ENCODE measurements around the gene C19orf47.

Gene C19orf47

GRCh38 chr19:40360708-40361241, 12.6 kb upstream of the C19orf47 start:
- no peaks in the 10 kb centered on the region for H3K79me1 ChIP-seq (ENCODE audit: low read length)
- no peaks in the 10 kb centered on the region for H3K4me1 ChIP-seq (ENCODE audit: control insufficient read depth, low read depth, low read length)
- H3K9ac ChIP-seq (ENCODE audit: low read length): no peak overlapping the region
- H2BK120ac ChIP-seq (ENCODE audit: low read depth, low read length): no peak overlapping the region
- H2BK15ac ChIP-seq (replicated peaks; ENCODE audit: low read depth): no peak overlapping the region
- H3K23ac ChIP-seq (ENCODE audit: low read length): no peak overlapping the region
- H3K27ac ChIP-seq (ENCODE audit: low read depth, low read length): no peak overlapping the region
- WGBS (ENCODE audit: extremely low coverage, insufficient coverage, low lambda C conversion rate): no CpG with 5 or more reads among the region's 12 CpGs
- H3K4me2 ChIP-seq (ENCODE audit: low read length): no peak overlapping the region
- H4K5ac ChIP-seq (ENCODE audit: low read length): no peak overlapping the region
- no peak overlapping the region for H2AK5ac ChIP-seq (ENCODE audit: low read length)
- H2BK5ac ChIP-seq (ENCODE audit: low read length): no peak overlapping the region
- H3K36me3 ChIP-seq (ENCODE audit: control insufficient read depth, insufficient read depth, low read length): no peaks in the 10 kb centered on the region
- no peaks in the 10 kb centered on the region for H3K27me3 ChIP-seq (ENCODE audit: insufficient read depth, low read length, poor library complexity)
- no peak overlapping the region for H3K56ac ChIP-seq (ENCODE audit: low read length)
- no peak overlapping the region for H3K4ac ChIP-seq (ENCODE audit: low read depth, low read length)
- H3K18ac ChIP-seq (ENCODE audit: low read length): no peak overlapping the region
- no peaks in the 10 kb centered on the region for H3K79me2 ChIP-seq (ENCODE audit: control insufficient read depth, insufficient read depth, low read length)
- no peak overlapping the region for H4K8ac ChIP-seq (ENCODE audit: low read depth, low read length)
- H3K4me3 ChIP-seq (ENCODE audit: low read length): no peak overlapping the region
- peak; percentile 59 for DNase-seq

DNA sequence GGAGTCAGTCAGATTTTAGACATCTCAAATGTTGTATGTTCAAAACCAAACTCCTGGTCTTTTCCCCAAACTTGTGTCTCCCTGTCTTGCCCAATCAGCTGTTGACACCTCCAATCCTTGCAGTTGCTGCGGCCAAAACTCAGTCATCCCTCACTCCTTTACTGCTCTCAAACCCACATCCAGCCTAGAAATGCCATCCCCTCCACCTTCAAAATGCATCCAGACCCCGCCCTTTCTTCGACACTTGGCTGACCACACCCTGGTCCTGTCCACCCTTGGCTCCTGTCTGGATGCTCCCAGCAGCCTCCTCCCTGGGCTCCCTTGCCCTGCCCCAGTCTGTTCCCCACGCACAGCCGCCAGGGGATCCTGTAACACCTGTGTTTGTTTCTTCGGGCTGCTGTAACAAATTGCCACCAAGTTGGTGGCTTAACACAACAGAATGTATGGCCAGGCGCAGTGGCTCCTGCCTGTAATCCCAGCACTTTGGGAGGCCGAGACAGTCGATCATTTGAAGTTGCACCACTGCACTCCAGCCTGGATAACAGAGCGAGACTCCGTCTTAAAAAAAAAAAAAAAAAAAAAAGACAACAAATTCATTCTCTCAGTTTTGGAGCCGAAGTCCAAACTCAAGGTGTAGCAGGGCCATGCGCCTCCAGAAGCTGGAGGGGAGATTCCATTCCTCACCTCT, 12.0 kb upstream of the C19orf47 start:
- no CpG with 5 or more reads among the region's 13 CpGs for WGBS (ENCODE audit: extremely low coverage, insufficient coverage, low lambda C conversion rate)
- no peak for DNase-seq
- H3K27me3 ChIP-seq (ENCODE audit: insufficient read depth, low read length, poor library complexity): no peaks in the 10 kb centered on the region

DNA sequence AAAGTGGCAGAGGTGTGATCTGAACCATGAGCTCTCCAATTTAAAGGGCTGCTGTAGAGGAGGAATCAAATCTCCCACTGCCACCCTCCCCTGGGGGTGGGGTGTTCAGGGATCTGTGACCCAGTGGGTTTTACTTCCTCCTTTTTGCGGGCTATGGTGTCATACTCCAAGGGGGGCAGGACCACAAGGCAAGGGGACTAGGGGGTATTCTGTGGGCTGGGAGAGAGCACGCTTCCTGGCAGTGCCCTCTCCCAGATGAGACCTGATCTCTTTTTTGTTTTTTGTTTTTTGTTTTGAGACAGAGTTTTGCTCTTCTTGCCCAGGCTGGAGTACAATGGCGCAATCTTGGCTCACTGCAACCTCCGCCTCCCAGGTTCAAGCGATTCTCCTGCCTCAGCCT, 10.6 kb upstream of the C19orf47 start:
- no peak for DNase-seq
- whole genome bisulfite sequencing (ENCODE audit: extremely low coverage, insufficient coverage, low lambda C conversion rate): no CpG with 5 or more reads among the region's 5 CpGs
- H3K4me3 ChIP-seq (ENCODE audit: low read length): no peak overlapping the region
- H2AK5ac ChIP-seq (ENCODE audit: low read length): no peak overlapping the region
- H4K5ac ChIP-seq (ENCODE audit: low read length): no peak overlapping the region
- H3K23ac ChIP-seq (ENCODE audit: low read length): no peak overlapping the region
- no peak overlapping the region for H2BK5ac ChIP-seq (ENCODE audit: low read length)
- H2BK15ac ChIP-seq (replicated peaks; ENCODE audit: low read depth): no peak overlapping the region
- H3K27me3 ChIP-seq (ENCODE audit: insufficient read depth, low read length, poor library complexity): no peaks in the 10 kb centered on the region
- no peak overlapping the region for H3K27ac ChIP-seq (ENCODE audit: low read depth, low read length)
- H3K56ac ChIP-seq (ENCODE audit: low read length): no peak overlapping the region
- no peaks in the 10 kb centered on the region for H3K79me2 ChIP-seq (ENCODE audit: control insufficient read depth, insufficient read depth, low read length)
- H3K4me1 ChIP-seq (ENCODE audit: control insufficient read depth, low read depth, low read length): no peaks in the 10 kb centered on the region
- H3K36me3 ChIP-seq (ENCODE audit: control insufficient read depth, insufficient read depth, low read length): no peaks in the 10 kb centered on the region
- H4K8ac ChIP-seq (ENCODE audit: low read depth, low read length): no peak overlapping the region
- H3K18ac ChIP-seq (ENCODE audit: low read length): no peak overlapping the region
- no peak overlapping the region for H3K4ac ChIP-seq (ENCODE audit: low read depth, low read length)
- H3K4me2 ChIP-seq (ENCODE audit: low read length): no peak overlapping the region
- H2BK120ac ChIP-seq (ENCODE audit: low read depth, low read length): no peak overlapping the region
- H3K9ac ChIP-seq (ENCODE audit: low read length): no peak overlapping the region
- H3K79me1 ChIP-seq (ENCODE audit: low read length): no peaks in the 10 kb centered on the region

More for the DNA sequence above, 12.0 kb upstream of the C19orf47 start:
- Histone ChIP-seq H3K79me1 (ENCODE audit: low read length) (no peaks in the 10 kb centered on the region), H3K36me3 (ENCODE audit: control insufficient read depth, insufficient read depth, low read length) (no peaks in the 10 kb centered on the region), H3K79me2 (ENCODE audit: control insufficient read depth, insufficient read depth, low read length) (no peaks in the 10 kb centered on the region), H3K4ac (ENCODE audit: low read depth, low read length) (no peak overlapping the region), H4K5ac (ENCODE audit: low read length) (no peak overlapping the region), H4K8ac (ENCODE audit: low read depth, low read length) (no peak overlapping the region), H3K23ac (ENCODE audit: low read length) (no peak overlapping the region), H3K4me3 (ENCODE audit: low read length) (no peak overlapping the region), H3K56ac (ENCODE audit: low read length) (no peak overlapping the region), H2BK5ac (ENCODE audit: low read length) (no peak overlapping the region), H3K4me2 (ENCODE audit: low read length) (no peak overlapping the region), H2AK5ac (ENCODE audit: low read length) (no peak overlapping the region), H3K4me1 (ENCODE audit: control insufficient read depth, low read depth, low read length) (no peaks in the 10 kb centered on the region), H3K27ac (ENCODE audit: low read depth, low read length) (no peak overlapping the region), H2BK15ac (replicated peaks; ENCODE audit: low read depth) (no peak overlapping the region), H3K18ac (ENCODE audit: low read length) (no peak overlapping the region), H3K9ac (ENCODE audit: low read length) (no peak overlapping the region), H2BK120ac (ENCODE audit: low read depth, low read length) (no peak overlapping the region)

- no CpG with 5 or more reads among the region's 3 CpGs for WGBS (ENCODE audit: extremely low coverage, insufficient coverage, low lambda C conversion rate)
- Histone ChIP-seq H3K79me1 (ENCODE audit: low read length) (no peaks in the 10 kb centered on the region), H3K4me1 (ENCODE audit: control insufficient read depth, low read depth, low read length) (no peaks in the 10 kb centered on the region), H3K23ac (ENCODE audit: low read length) (no peak overlapping the region), H3K9ac (ENCODE audit: low read length) (no peak overlapping the region), H3K27ac (ENCODE audit: low read depth, low read length) (no peak overlapping the region), H3K4me3 (ENCODE audit: low read length) (no peak overlapping the region), H2BK120ac (ENCODE audit: low read depth, low read length) (no peak overlapping the region), H3K79me2 (ENCODE audit: control insufficient read depth, insufficient read depth, low read length) (no peaks in the 10 kb centered on the region), H3K18ac (ENCODE audit: low read length) (no peak overlapping the region), H4K8ac (ENCODE audit: low read depth, low read length) (no peak overlapping the region), H2BK15ac (replicated peaks; ENCODE audit: low read depth) (no peak overlapping the region), H3K27me3 (ENCODE audit: insufficient read depth, low read length, poor library complexity) (no peaks in the 10 kb centered on the region), H4K5ac (ENCODE audit: low read length) (no peak overlapping the region), H3K4me2 (ENCODE audit: low read length) (no peak overlapping the region), H2BK5ac (ENCODE audit: low read length) (no peak overlapping the region), H3K36me3 (ENCODE audit: control insufficient read depth, insufficient read depth, low read length) (no peaks in the 10 kb centered on the region), H3K56ac (ENCODE audit: low read length) (no peak overlapping the region), H3K4ac (ENCODE audit: low read depth, low read length) (no peak overlapping the region), H2AK5ac (ENCODE audit: low read length) (no peak overlapping the region)
- DNase-seq: no peak
Observed at GRCh38 chr19:40357640-40358039, 9.4 kb upstream of the C19orf47 start.

- no peak overlapping the region for H4K5ac ChIP-seq (ENCODE audit: low read length)
- no peak overlapping the region for H3K18ac ChIP-seq (ENCODE audit: low read length)
- DNase-seq: peak; percentile 36
- H3K4me2 ChIP-seq (ENCODE audit: low read length): no peak overlapping the region
- no peak overlapping the region for H2BK120ac ChIP-seq (ENCODE audit: low read depth, low read length)
- no peak overlapping the region for H3K56ac ChIP-seq (ENCODE audit: low read length)
- no peaks in the 10 kb centered on the region for H3K4me1 ChIP-seq (ENCODE audit: control insufficient read depth, low read depth, low read length)
- no peak overlapping the region for H4K8ac ChIP-seq (ENCODE audit: low read depth, low read length)
- no peak overlapping the region for H3K9ac ChIP-seq (ENCODE audit: low read length)
- H3K79me1 ChIP-seq (ENCODE audit: low read length): no peaks in the 10 kb centered on the region
- H3K36me3 ChIP-seq (ENCODE audit: control insufficient read depth, insufficient read depth, low read length): no peaks in the 10 kb centered on the region
- no peaks in the 10 kb centered on the region for H3K27me3 ChIP-seq (ENCODE audit: insufficient read depth, low read length, poor library complexity)
- no peak overlapping the region for H3K4ac ChIP-seq (ENCODE audit: low read depth, low read length)
- H3K23ac ChIP-seq (ENCODE audit: low read length): no peak overlapping the region
- no peak overlapping the region for H2BK5ac ChIP-seq (ENCODE audit: low read length)
- H3K79me2 ChIP-seq (ENCODE audit: control insufficient read depth, insufficient read depth, low read length): no peaks in the 10 kb centered on the region
- H2BK15ac ChIP-seq (replicated peaks; ENCODE audit: low read depth): no peak overlapping the region
- H2AK5ac ChIP-seq (ENCODE audit: low read length): no peak overlapping the region
- WGBS (ENCODE audit: extremely low coverage, insufficient coverage, low lambda C conversion rate): no CpG with 5 or more reads among the region's 6 CpGs
- H3K27ac ChIP-seq (ENCODE audit: low read depth, low read length): no peak overlapping the region
- H3K4me3 ChIP-seq (ENCODE audit: low read length): no peak overlapping the region
Observed at GRCh38 chr19:40356681-40357595, 8.7 kb upstream of the C19orf47 start.

Data from mesendoderm (in vitro differentiated cells).